ENCODE measurements around the gene PMP22.

The PMP22 gene

DNA sequence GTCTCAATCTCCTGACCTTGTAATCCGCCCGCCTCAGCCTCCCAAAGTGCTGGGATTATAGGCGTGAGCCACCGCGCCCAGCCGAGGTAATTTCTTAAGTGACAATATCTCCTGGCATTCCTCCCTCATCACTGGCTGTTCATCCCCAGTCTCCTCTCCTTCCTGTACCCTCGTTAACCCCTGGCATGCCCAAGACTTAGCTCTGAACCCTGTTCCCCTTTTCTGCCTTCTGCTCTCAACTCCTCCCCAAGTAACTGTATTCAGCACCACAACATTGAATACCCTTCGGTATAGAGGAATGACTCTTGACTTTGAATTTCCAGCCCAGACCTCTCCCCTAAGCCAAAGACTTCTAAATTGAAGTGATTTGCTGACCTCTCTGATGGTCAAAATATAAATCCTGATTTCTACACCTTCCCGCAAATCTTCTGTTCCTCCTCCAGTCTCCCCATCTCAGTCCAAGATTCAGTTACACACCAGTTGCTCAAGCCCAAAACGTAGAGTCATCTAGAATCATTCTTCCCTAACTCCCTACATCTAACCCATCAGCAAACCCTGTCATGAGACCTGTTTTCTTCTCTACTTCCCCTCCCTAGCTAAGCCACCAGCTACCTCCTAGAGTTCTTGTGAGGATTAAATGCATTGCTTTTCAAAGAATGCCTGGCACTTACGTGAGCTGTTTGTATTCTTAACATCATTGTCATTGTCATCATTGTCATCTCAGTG lies 14.8 kb downstream of the PMP22 start:
- Mint-ChIP-seq H3K4me1 (ENCODE audit: low read depth) (no peaks in the 10 kb centered on the region), H3K4me3 (no peak overlapping the region), H3K36me3 (no peaks in the 10 kb centered on the region), H3K27me3 (peaks cover 15% of the 10 kb centered on the region), H3K9me3 (ENCODE audit: low read depth) (no peaks in the 10 kb centered on the region), H3K27ac (no peak overlapping the region)

DNA sequence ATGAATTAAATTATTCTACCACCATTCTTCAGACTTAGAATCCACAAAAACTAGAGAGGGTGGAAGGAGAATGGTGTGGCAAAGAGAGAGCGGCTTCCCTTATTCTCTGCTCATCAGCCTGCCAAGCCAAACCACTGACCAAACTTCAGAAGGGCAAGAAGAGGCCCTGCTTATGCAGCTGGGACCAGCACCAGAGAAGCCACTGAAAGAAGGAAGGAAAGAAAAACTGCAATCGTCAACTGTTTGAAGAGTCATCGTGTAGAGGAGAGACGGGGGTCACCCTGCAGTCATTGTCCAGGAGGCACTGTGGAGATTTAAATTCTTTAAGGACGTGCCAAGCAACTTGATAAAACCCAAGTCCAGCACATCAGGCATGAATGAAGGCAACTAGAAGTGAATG lies 15.6 kb downstream of the PMP22 start:
- Mint-ChIP-seq H3K27ac (no peak overlapping the region), H3K36me3 (no peaks in the 10 kb centered on the region), H3K4me1 (ENCODE audit: low read depth) (no peaks in the 10 kb centered on the region), H3K27me3 (peaks cover 15% of the 10 kb centered on the region), H3K4me3 (no peak overlapping the region), H3K9me3 (ENCODE audit: low read depth) (no peaks in the 10 kb centered on the region)

- Mint-ChIP-seq H3K9me3 (ENCODE audit: low read depth) (no peaks in the 10 kb centered on the region), H3K4me3 (no peak overlapping the region), H3K27me3 (peaks cover 6% of the 10 kb centered on the region), H3K27ac (no peak overlapping the region), H3K36me3 (no peaks in the 10 kb centered on the region), H3K4me1 (ENCODE audit: low read depth) (no peaks in the 10 kb centered on the region)
These were observed 17.1 kb downstream of the PMP22 start for GRCh38 chr17:15247891-15248529.

DNA sequence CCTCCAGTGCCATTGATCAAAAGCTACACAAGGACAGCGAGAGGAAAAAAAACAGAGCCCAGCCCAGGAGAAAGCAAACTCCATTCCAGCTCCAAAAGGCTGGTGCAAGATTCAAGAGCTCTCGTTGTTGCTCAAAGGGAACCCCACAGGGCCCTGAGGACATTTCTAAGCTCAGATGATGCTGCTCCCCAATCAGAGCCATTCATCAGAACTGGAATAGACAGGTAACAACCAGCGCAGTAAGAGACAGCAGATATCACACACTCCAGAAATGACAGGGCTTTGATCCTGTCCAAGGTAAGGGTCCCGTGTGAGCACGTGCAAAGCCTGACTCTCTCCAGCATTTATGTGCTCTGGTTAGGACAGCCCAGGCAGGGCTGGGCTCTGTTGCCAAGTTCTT lies 20.1 kb downstream of the PMP22 start:
- H3K4me1 Mint-ChIP-seq (ENCODE audit: low read depth) = no peaks in the 10 kb centered on the region
- no peak overlapping the region for H3K4me3 Mint-ChIP-seq
- H3K27me3 Mint-ChIP-seq = peaks cover 6% of the 10 kb centered on the region
- no peak overlapping the region for H3K27ac Mint-ChIP-seq
- no peaks in the 10 kb centered on the region for H3K36me3 Mint-ChIP-seq
- H3K9me3 Mint-ChIP-seq (ENCODE audit: low read depth) = peaks cover 7% of the 10 kb centered on the region

DNA sequence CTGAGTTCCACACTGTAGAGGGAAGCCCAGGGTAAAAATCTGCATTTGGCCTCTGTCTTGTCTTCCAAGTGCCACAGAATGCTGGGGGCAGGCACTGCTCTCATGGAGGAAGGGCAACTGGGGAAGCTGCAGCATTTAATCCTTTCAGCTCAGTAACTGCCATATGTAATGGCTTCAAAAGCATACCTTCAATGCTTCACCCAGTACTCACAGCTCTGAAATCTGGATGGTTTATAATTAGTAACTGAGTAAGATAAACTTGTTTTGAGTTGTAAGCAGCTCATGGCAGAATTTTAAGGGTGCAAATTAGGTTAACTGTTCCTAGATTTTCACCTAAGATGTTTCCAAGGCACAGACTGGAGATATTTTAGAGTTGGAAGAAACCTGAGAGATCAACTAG lies 24.5 kb downstream of the PMP22 start:
- Mint-ChIP-seq H3K27me3 (peaks cover 12% of the 10 kb centered on the region), H3K4me3 (no peak overlapping the region), H3K4me1 (ENCODE audit: low read depth) (peaks cover 7% of the 10 kb centered on the region), H3K36me3 (no peaks in the 10 kb centered on the region), H3K9me3 (ENCODE audit: low read depth) (peaks cover 7% of the 10 kb centered on the region), H3K27ac (no peak overlapping the region)

DNA sequence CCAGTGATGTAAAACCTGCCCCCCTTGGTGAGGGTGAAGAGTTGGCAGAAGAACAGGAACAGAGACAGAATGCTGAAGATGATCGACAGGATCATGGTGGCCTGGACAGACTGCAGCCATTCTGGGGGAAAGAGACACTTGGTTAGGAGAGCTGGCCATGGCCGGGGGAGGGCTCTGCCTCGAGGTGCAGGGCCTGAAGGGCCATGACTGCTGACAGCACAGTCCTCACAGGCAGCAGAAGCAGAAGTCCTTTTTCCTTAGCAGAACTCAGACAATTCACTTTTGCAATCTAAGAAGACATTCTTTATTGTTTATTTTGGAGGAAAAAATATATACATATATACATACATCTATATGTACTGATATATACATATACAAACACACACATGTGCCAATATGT lies 25.6 kb downstream of the PMP22 start:
- peaks cover 12% of the 10 kb centered on the region for H3K27me3 Mint-ChIP-seq
- H3K9me3 Mint-ChIP-seq (ENCODE audit: low read depth) = peaks cover 7% of the 10 kb centered on the region
- no peaks in the 10 kb centered on the region for H3K36me3 Mint-ChIP-seq
- no peak overlapping the region for H3K4me3 Mint-ChIP-seq
- H3K4me1 Mint-ChIP-seq (ENCODE audit: low read depth) = peaks cover 7% of the 10 kb centered on the region
- H3K27ac Mint-ChIP-seq = no peak overlapping the region

DNA sequence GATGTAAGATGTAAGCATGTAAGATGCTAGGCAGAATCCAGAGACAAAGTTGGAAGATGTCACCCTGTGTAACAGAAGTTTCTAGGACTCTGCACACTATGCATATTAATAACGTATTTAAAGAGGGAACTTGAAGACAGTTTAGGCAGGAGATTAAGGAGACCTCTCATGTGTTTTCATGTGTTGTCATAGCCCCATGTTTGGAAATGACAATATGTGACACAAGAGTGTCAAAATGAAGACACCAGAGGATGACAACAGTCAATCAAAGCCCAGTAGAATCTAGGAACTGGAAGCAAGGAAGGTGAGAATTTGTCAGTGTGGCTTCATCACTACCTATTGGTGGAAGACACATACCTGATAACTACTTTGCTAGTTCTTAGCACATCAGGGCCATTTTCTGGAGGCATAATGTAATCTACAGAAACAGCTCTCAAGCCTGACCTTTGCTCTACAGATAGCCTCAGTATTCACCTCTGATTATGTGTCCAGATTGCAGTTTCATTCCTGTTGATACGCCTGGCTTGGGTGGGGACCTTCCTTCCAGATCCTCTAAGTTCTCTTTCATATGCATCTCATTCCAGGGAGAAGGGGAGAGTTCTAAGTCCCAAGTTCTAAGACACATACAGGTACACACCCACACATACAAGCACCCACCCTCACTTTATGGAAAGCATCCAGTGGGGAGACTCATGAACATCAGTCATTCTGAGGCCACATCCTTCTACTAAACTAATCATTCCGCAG lies 26.3 kb downstream of the PMP22 start:
- Mint-ChIP-seq H3K36me3 (no peaks in the 10 kb centered on the region), H3K4me3 (no peak overlapping the region), H3K9me3 (ENCODE audit: low read depth) (peaks cover 7% of the 10 kb centered on the region), H3K27ac (no peak overlapping the region), H3K27me3 (peaks cover 12% of the 10 kb centered on the region), H3K4me1 (ENCODE audit: low read depth) (peaks cover 7% of the 10 kb centered on the region)

GRCh38 chr17:15238057-15238456 lies 27.1 kb downstream of the PMP22 start:
- peaks cover 12% of the 10 kb centered on the region for H3K27me3 Mint-ChIP-seq
- no peak overlapping the region for H3K4me3 Mint-ChIP-seq
- H3K36me3 Mint-ChIP-seq = no peaks in the 10 kb centered on the region
- H3K27ac Mint-ChIP-seq = no peak overlapping the region
- peaks cover 7% of the 10 kb centered on the region for H3K9me3 Mint-ChIP-seq (ENCODE audit: low read depth)
- peaks cover 7% of the 10 kb centered on the region for H3K4me1 Mint-ChIP-seq (ENCODE audit: low read depth)

DNA sequence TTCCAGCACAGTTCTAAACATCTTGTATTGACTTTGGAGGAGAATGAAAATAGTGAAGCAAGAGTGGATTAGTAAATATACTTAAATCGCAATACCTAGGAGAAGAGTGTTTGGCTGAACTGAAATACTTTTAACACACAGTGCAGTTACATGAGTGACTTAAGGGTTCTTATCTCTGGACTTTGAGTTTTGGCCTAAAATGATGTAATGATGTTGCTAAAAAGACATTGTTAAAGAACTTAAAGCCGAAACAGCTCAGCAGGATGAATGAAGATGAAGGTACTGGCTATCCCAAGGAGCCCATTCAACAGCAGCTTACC lies 28.1 kb downstream of the PMP22 start:
- Mint-ChIP-seq H3K4me1 (ENCODE audit: low read depth) (peaks cover 7% of the 10 kb centered on the region), H3K27me3 (peaks cover 11% of the 10 kb centered on the region), H3K27ac (no peak overlapping the region), H3K4me3 (no peak overlapping the region), H3K9me3 (ENCODE audit: low read depth) (no peaks in the 10 kb centered on the region), H3K36me3 (no peaks in the 10 kb centered on the region)

GRCh38 chr17:15236281-15237105 lies 28.6 kb downstream of the PMP22 start:
- Mint-ChIP-seq H3K27me3 (peaks cover 8% of the 10 kb centered on the region), H3K4me1 (ENCODE audit: low read depth) (peaks cover 7% of the 10 kb centered on the region), H3K27ac (no peak overlapping the region), H3K9me3 (ENCODE audit: low read depth) (no peaks in the 10 kb centered on the region), H3K36me3 (no peaks in the 10 kb centered on the region), H3K4me3 (no peak overlapping the region)

GRCh38 chr17:15233971-15234370 lies 31.2 kb downstream of the PMP22 start:
- Mint-ChIP-seq H3K9me3 (ENCODE audit: low read depth) (no peaks in the 10 kb centered on the region), H3K36me3 (no peaks in the 10 kb centered on the region), H3K4me1 (ENCODE audit: low read depth) (peaks cover 7% of the 10 kb centered on the region), H3K4me3 (no peak overlapping the region), H3K27ac (no peak overlapping the region), H3K27me3 (peaks cover 1% of the 10 kb centered on the region)

GRCh38 chr17:15233022-15233805 lies 31.9 kb downstream of the PMP22 start:
- H3K27me3 Mint-ChIP-seq = peaks cover under 1% of the 10 kb centered on the region
- H3K9me3 Mint-ChIP-seq (ENCODE audit: low read depth) = no peaks in the 10 kb centered on the region
- no peak overlapping the region for H3K4me3 Mint-ChIP-seq
- peaks cover 7% of the 10 kb centered on the region for H3K4me1 Mint-ChIP-seq (ENCODE audit: low read depth)
- H3K36me3 Mint-ChIP-seq = no peaks in the 10 kb centered on the region
- no peak overlapping the region for H3K27ac Mint-ChIP-seq

- H3K27me3 Mint-ChIP-seq = no peaks in the 10 kb centered on the region
These were observed 32.6 kb downstream of the PMP22 start for GRCh38 chr17:15232517-15232915.

GRCh38 chr17:15231851-15232516 lies 33.1 kb downstream of the PMP22 start:
- H3K27me3 Mint-ChIP-seq = peaks cover 2% of the 10 kb centered on the region
- H3K9me3 Mint-ChIP-seq (ENCODE audit: low read depth) = no peaks in the 10 kb centered on the region
- H3K27ac Mint-ChIP-seq = no peak overlapping the region
- H3K4me1 Mint-ChIP-seq (ENCODE audit: low read depth) = peaks cover 7% of the 10 kb centered on the region
- no peak overlapping the region for H3K4me3 Mint-ChIP-seq
- no peaks in the 10 kb centered on the region for H3K36me3 Mint-ChIP-seq

More at GRCh38 chr17:15232517-15232915, 32.6 kb downstream of the PMP22 start:
- Mint-ChIP-seq H3K36me3 (no peaks in the 10 kb centered on the region), H3K9me3 (ENCODE audit: low read depth) (no peaks in the 10 kb centered on the region), H3K4me1 (ENCODE audit: low read depth) (peaks cover 7% of the 10 kb centered on the region), H3K27ac (no peak overlapping the region), H3K4me3 (no peak overlapping the region)
